NCI-H2227 (cell line): ENCODE results near the gene DTNB.

Source experiments
- DNase-seq: peaks from one replicate; lab custom pipeline; 2025; ENCODE audit not compliant: unreplicated experiment; lab: John Stamatoyannopoulos, UW

DTNB gene

GRCh38 chr2:25400576-25401216, 272.7 kb downstream of the DTNB start:
- no peak for DNase-seq

GRCh38 chr2:25400169-25400568, 273.2 kb downstream of the DTNB start:
- no peak for DNase-seq

GRCh38 chr2:25398534-25398933, 274.8 kb downstream of the DTNB start:
- no peak for DNase-seq

- no peak for DNase-seq
Measured at GRCh38 chr2:25397777-25398176, 275.6 kb downstream of the DTNB start.

GRCh38 chr2:25389161-25389560, 284.2 kb downstream of the DTNB start:
- no peak for DNase-seq

- no peak for DNase-seq
Measured at GRCh38 chr2:25388491-25388890, 284.9 kb downstream of the DTNB start.

GRCh38 chr2:25387876-25388449, 285.4 kb downstream of the DTNB start:
- no peak for DNase-seq

GRCh38 chr2:25386971-25387875, 286.2 kb downstream of the DTNB start:
- no peak for DNase-seq

GRCh38 chr2:25385910-25386309, 287.5 kb downstream of the DTNB start:
- peak; percentile 32 for DNase-seq

- no peak for DNase-seq
Measured at GRCh38 chr2:25383806-25384205, 289.6 kb downstream of the DTNB start.

GRCh38 chr2:25381502-25381901, 291.9 kb downstream of the DTNB start:
- DNase-seq = no peak

- no peak for DNase-seq
Measured at GRCh38 chr2:25380586-25381375, 292.6 kb downstream of the DTNB start.

GRCh38 chr2:25380023-25380422, 293.4 kb downstream of the DTNB start:
- DNase-seq = no peak

- no peak for DNase-seq
Measured at GRCh38 chr2:25379535-25379934, 293.8 kb downstream of the DTNB start.

GRCh38 chr2:25378731-25379490, 294.5 kb downstream of the DTNB start:
- no peak for DNase-seq

- DNase-seq = no peak
Measured at GRCh38 chr2:25377822-25378421, 295.5 kb downstream of the DTNB start.

GRCh38 chr2:25376750-25377621, 296.4 kb downstream of the DTNB start:
- peak; percentile 96 for DNase-seq

GRCh38 chr2:25375989-25376545, 297.3 kb downstream of the DTNB start:
- DNase-seq = no peak
